NB4 (cell line): ENCODE data around the gene CES1.
"Not testable (repeated sequence)": the region's sequence is repeated elsewhere in the genome, so short reads cannot be mapped to it uniquely, and the experiment has no call there.

ENCODE experiments used
- POLR2A ChIP-seq: IDR thresholded peaks from 2 replicates; pipeline ENCODE4 v1.6.1; 2011; ENCODE audit warnings: mild to moderate bottlenecking; ENCODE audit not compliant: insufficient read length; ENCODE audit errors: extremely low read depth
- TF ChIP-seq, protein P1 (sequence below): IDR thresholded peaks from one replicate; pipeline ENCODE4 v1.5.1; 2012; ENCODE audit warnings: low read depth, low read length

GRCh38 chr16:55753145-55753631, 79.7 kb downstream of the CES1 start:
- TF ChIP-seq, protein P1, sequence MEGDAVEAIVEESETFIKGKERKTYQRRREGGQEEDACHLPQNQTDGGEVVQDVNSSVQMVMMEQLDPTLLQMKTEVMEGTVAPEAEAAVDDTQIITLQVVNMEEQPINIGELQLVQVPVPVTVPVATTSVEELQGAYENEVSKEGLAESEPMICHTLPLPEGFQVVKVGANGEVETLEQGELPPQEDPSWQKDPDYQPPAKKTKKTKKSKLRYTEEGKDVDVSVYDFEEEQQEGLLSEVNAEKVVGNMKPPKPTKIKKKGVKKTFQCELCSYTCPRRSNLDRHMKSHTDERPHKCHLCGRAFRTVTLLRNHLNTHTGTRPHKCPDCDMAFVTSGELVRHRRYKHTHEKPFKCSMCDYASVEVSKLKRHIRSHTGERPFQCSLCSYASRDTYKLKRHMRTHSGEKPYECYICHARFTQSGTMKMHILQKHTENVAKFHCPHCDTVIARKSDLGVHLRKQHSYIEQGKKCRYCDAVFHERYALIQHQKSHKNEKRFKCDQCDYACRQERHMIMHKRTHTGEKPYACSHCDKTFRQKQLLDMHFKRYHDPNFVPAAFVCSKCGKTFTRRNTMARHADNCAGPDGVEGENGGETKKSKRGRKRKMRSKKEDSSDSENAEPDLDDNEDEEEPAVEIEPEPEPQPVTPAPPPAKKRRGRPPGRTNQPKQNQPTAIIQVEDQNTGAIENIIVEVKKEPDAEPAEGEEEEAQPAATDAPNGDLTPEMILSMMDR: not testable (repeated sequence)
- not testable (repeated sequence) for TF ChIP-seq POLR2A
